GM18951 (cell line): ENCODE results near the gene TSPAN33.

Experiments used
- POLR2A ChIP-seq: IDR thresholded peaks from 4 replicates; pipeline ENCODE4 v1.6.1; 2011; ENCODE audit warnings: mild to moderate bottlenecking; ENCODE audit not compliant: insufficient read length, insufficient read depth; ENCODE audit errors: extremely low read depth
- in situ Hi-C: fragments of 300-500 bp; cut with MboI; formaldehyde crosslinking; loops from one replicate; pipeline ENCODE4 v1.12.0; 2022; ENCODE audit warnings: low sequenced_read_pairs, mixed read lengths, inconsistent platforms; ENCODE audit not compliant: unreplicated experiment

The TSPAN33 gene

DNA sequence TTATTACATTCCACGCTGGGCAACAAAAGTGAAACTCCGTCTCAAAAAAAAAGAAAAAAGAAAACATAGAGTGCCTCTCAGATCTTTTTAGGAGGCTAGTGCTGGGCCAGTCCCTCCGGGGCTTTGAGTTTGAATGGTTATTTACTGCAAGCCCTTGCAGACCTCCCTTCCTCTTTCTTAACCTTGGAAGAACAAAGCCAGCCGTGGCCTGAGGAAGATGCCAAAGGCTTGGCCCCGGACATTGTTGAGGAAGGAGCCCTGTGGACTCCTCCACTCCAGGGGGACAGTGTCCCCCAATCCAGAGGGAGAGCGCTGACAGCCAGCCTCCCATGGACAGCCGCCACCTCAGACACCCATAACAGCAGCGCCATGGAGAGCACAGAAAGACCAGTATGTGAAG is 5.0 kb downstream of the TSPAN33 start:
- in situ Hi-C loops, result no loop called here
- TF ChIP-seq POLR2A, result no peak

DNA sequence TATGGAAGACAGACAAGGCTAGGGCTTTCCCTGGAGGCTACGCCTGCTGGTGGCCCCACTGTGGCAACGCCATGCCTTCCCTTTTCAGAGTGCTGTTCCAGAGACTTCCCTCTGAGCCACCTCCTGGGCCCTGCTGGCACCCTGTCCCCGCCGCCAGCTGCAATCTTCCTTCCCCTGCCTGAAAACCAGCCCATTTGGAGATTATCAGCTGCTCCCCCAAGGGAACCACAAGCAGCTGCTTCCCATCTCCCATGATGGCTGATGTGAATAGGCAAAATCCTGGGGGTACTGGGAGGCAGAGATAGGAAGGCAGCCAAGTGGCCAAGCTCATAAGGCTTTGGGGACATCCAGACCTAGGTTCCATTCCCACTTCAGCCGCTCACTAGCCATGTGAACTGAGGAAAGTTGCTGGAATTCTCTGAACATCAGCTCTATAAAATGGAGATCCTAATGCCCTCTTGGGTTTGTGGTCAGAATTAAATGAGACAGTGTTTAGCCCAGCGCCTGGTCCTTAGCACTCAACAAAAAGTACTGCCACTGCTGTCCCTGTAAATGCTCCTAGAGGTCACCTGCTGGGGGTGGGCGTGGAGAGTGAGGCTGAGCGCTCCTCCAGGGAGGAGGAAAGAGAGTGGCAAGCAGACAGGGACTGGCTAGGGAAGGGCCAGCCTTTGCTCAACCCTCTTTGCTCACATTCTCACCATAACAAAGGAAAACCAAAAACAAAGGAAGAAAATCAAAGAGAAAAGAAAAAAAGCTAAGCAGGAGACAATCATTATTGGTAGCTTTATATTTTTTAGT is 5.9 kb downstream of the TSPAN33 start:
- no peak for TF ChIP-seq POLR2A
- in situ Hi-C loops, result no loop called here

DNA sequence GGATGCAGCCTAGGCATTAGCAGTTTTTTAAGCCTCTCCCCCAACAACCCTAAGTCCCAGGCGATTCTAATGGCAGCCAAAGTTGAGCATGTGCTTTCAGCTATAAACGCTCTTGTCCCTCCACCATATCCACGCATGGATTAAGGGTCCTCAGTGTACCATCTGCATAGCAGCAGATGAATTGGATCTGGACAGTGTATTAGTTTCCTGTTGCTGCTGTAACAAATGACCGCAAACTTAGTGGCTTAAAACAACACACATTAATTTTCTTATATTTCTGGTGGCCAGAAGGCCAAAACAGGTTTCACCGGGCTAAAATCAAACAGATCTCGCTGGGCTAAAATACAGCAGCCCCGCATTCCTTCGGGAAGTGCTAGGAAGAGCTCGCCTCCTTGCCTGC is 13.1 kb downstream of the TSPAN33 start:
- TF ChIP-seq POLR2A, result no peak
- in situ Hi-C loops, result no loop called here

DNA sequence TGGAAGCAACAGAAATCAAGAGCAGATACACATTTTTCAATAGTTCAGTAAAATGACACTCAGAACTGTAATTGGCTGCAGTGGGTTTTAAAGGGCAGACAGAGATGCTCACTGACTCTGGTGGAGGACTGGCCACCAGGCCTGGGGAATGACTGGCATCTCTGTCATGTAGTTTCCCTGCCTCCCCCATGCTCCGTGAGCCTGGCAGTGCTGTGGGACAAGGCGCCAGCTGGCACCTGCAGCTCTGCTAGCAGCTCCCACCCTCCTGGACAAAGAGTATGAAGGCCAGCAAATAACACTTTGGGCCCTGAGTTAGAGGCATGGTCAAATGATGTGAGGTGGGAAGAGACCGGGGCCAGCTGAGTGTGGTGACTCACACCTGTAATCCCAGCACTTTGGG is 15.0 kb downstream of the TSPAN33 start:
- TF ChIP-seq POLR2A, result no peak
- in situ Hi-C loops, result no loop called here

DNA sequence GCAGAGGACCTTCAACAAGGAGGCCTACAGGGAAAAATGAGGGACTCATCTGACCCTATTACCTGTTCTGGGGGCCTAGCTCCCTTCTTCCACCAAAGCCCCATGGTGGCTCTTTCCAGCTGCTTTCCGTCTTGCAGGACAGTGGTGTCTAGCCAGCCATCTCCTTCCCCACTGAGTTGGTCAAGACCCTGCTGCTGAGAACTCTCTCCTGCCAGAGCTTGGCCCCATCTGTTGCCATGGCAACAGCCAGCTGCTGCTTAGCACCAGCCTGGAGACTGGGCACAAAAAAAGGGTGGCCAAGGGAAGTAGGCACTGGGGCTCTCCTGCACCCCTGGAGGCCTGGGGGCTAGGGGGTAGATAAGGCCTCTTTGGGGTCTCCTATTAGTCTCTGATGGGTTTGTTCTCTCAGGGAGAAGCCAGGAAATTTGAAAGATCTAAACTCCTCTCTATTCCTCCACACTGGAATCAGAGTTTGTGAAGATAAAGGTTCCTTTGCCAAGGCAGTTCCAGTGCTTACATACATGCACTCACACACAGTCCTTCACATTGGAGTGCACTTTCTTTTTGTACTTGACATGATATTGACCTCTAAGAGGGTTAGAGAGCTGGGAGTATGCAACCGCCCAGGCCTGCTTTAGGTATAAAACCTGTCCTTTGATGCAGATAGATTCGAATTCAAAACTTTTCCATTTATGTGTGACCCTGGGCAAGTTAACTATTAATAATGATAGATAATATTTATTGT is 15.8 kb downstream of the TSPAN33 start:
- no peak for TF ChIP-seq POLR2A
- in situ Hi-C loops, result no loop called here

DNA sequence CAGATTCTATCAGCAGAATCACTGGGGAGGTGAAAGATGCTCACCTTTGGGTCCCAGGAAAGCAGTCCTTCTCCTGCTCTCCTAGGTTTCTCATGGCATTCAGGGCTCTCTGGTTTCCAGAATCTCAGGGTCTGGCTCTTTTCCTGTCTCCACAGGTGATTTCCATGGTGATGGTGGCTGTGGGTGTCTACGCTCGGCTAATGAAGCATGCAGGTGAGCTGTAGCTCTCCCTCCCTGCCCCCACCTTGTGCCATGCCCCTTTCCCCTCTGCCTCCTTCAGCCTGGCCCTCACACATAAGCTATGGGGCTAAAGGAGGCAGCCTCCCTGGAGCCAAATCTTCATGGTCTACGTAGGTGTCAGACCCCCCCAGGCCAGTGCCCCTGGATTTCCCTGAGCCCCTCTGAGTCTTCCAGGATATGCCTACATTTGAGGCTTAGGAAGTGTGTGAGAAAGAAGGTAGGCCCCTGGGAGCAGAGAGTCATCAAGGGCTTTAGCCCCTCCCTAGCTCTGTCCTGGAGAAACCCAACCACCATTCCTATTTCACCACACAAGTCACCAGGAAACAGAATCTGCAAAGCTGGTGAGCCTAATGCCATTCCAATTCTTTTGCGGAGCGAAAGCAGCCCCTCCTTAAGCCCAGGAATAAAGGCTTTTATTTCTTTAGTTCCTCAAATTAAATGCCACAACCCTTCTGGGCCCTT is 17.2 kb downstream of the TSPAN33 start:
- TF ChIP-seq POLR2A, result no peak
- in situ Hi-C loops, result no loop called here

DNA sequence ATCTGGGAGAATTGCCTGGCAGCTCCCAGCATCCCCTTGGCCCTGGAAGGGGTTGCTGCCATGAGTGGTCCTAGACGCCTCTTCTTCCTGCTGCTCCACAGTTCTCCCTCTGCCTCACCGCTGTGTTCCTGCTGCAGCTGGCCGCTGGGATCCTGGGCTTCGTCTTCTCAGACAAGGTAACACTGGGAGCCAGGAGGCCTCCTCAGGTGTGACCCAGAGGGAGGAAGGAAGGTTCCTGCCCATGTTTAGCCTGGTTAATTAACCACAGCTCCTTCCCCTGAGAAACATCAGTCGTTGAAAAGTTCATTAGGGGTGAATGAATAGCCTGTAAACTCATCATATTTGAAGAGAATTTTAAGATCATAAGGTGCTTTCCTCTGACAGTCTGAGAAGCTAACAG is 18.2 kb downstream of the TSPAN33 start:
- no peak for TF ChIP-seq POLR2A
- in situ Hi-C loops, result no loop called here

DNA sequence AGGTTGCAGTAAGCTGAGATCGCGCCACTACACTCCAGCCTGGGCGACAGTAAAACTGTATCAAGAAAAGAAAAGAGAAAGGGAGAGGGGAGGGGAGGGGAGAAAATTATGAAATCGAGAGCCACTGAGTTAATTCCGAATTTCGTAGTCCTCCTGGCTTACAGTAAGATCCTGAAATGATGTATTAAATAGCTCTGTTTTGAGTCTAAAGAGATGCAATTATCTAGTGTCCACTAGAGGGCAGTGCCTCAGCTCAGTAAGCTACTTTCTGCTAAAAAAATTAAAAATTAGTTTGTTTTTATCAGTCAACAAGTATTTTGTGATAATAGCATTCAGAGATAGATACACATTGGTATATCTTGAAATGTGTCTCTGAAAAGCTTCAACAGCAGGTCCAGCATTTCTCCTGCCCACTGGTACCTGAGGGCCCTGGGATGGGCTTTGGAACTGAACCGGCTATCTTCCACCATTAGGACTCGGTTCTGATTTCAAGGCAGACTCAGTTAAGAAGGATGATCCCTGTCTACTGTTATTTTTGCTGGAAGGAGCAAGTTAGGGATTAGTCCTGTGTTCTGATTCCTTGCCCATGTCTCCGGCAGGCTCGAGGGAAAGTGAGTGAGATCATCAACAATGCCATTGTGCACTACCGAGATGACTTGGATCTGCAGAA is 19.5 kb downstream of the TSPAN33 start:
- no peak for TF ChIP-seq POLR2A
- in situ Hi-C loops, result no loop called here

DNA sequence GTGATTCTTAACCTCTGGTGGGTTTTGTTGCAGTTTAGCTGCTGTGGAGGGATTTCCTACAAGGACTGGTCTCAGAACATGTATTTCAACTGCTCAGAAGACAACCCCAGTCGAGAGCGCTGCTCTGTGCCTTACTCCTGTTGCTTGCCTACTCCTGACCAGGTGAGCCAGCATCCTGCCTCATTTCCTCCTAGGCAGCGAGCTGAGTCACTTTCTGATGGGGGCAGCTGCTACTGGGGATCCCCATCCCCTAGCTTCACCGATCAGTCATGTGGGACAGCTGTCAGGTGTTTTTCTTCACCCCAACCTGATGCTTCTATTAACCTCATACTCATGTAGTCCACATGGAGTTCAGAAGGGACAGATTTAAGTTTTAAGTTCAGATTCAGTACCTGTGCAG is 22.2 kb downstream of the TSPAN33 start:
- in situ Hi-C loops, result no loop called here
- no peak for TF ChIP-seq POLR2A

DNA sequence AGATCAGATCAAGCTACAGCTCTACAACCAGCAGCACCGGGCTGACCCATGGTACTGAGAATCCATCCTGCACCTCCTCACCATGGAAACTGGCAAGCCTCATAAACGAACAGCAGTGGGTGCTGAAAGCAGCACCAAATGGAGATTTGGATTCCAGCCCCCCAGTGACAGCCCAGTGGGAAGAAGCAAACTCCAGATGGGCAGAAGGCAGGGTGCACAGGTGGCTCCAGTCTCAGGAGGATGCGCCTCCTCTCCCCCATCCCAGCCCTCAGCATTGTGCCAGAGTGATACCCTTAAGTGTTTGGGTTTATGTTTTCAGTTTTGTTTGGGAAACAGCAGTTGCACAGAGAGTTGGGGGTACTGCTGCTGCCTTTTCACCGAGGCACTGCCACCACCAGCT is 23.3 kb downstream of the TSPAN33 start:
- TF ChIP-seq POLR2A, result no peak
- in situ Hi-C loops, result no loop called here

DNA sequence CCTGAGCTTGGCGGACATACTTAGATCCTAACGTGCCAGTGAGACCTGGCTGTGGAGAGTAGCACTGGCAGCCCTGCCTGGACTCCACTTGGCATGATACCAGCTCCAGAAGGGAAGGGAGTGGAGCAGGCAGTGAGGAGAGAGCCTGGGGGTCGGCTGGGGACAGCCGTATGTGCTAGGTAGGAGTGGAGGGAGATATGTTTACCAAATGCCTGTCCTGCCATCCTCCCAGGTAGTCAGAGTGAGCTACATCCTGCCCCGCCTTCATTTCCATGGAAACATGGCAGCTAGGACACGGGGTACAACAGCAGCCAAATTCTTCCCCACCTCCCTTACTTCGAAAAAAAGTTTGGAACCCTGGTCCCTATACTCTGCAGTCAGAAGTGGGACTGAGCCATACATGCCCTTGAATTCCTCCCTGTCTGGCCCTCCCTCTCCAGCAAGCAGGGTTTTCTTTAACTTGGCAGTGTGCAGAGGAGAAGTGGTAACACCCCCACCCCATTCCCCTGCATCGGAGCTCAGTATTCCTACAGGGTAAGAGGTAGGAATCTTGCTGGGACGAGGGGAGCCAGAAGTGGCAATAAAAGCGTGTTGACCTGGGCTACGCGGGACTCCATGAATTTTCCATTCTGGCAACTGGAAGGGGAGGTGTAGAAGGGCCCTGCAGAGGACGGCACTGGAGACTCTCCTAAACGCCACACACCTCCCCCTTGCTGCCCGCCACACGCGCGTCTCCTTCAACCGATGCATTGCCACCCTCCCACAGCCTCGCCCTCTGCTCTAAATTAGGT is 23.9 kb downstream of the TSPAN33 start:
- no peak for TF ChIP-seq POLR2A

DNA sequence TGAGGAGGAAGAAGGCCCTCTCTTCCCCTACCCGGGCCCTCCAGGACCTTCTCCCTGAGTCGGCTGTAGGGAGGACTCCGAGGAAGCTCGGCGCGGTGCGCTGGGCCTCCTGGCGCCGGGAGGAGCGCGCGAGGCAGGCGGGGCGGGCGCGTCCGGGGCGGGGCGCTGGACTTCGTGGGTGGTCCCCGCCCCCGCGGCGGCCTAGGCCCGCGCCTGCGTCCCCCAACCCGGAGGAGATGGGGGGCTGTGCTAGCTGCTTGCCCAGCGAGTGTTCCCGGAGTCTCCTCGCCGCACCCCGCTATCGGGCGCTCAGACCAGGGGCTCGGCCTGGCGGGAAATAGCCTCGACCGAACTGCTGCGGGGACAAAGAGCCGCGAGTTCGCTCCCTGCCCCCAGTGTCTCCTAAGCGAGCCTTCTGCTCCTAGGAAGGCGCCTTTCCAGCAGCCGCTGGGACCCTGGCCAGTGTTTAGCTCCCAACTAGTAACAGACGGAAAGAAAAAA is 24.7 kb downstream of the TSPAN33 start:
- TF ChIP-seq POLR2A, result no peak
- in situ Hi-C loops, result no loop called here

More for the DNA sequence above, 23.9 kb downstream of the TSPAN33 start:
- in situ Hi-C loops, result no loop called here
